Measurements from ENCODE around the gene IFIT1.
"Not testable (repeated sequence)": the region's sequence is repeated elsewhere in the genome, so short reads cannot be mapped to it uniquely, and the experiment has no call there.

Gene IFIT1

DNA sequence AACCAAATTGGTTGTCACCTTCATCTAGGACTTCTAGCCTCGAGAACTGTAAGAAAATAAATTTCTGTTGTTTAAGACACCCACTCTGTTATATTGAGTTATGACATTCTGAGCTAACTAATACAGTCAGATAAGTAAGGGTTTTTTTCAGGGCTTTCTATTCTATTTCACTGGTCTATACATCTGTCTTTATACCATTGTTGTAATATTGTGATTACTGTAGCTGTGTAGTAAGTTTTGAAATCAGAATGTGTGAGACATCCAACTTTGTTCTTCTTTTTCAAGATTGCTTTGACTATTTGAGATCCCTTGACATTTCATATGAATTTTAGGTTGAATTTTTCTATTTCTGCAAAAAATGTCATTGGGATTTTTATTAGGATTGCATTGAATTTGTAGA, 7.5 kb downstream of the IFIT1 start:
- H3K4me1 Mint-ChIP-seq: no peaks in the 10 kb centered on the region
- H3K9me3 Mint-ChIP-seq: peaks cover 20% of the 10 kb centered on the region
- no peaks in the 10 kb centered on the region for H3K27me3 Mint-ChIP-seq (ENCODE audit: low read depth)
- H3K4me3 Mint-ChIP-seq: no peak overlapping the region
- no peak overlapping the region for H3K27ac Mint-ChIP-seq
- TF ChIP-seq CTCF (IDR thresholded peaks at IDR 0.05; ENCODE audit: unreplicated experiment in 3 of 3): no peak
- peaks cover 38% of the 10 kb centered on the region for H3K36me3 Mint-ChIP-seq (ENCODE audit: low read depth)

DNA sequence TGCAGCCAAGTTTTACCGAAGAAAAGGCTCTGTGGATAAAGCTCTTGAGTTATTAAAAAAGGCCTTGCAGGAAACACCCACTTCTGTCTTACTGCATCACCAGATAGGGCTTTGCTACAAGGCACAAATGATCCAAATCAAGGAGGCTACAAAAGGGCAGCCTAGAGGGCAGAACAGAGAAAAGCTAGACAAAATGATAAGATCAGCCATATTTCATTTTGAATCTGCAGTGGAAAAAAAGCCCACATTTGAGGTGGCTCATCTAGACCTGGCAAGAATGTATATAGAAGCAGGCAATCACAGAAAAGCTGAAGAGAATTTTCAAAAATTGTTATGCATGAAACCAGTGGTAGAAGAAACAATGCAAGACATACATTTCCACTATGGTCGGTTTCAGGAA, 10.6 kb downstream of the IFIT1 start:
- H3K27me3 Mint-ChIP-seq (ENCODE audit: low read depth): no peaks in the 10 kb centered on the region
- no peak overlapping the region for H3K4me3 Mint-ChIP-seq
- peaks cover 56% of the 10 kb centered on the region for H3K36me3 Mint-ChIP-seq (ENCODE audit: low read depth)
- TF ChIP-seq CTCF (IDR thresholded peaks at IDR 0.05; ENCODE audit: unreplicated experiment in 3 of 3): no peak
- H3K4me1 Mint-ChIP-seq: no peaks in the 10 kb centered on the region
- H3K9me3 Mint-ChIP-seq: peaks cover 15% of the 10 kb centered on the region
- H3K27ac Mint-ChIP-seq: peak overlapping the region in 1 of 3 experiments; percentile 62

DNA sequence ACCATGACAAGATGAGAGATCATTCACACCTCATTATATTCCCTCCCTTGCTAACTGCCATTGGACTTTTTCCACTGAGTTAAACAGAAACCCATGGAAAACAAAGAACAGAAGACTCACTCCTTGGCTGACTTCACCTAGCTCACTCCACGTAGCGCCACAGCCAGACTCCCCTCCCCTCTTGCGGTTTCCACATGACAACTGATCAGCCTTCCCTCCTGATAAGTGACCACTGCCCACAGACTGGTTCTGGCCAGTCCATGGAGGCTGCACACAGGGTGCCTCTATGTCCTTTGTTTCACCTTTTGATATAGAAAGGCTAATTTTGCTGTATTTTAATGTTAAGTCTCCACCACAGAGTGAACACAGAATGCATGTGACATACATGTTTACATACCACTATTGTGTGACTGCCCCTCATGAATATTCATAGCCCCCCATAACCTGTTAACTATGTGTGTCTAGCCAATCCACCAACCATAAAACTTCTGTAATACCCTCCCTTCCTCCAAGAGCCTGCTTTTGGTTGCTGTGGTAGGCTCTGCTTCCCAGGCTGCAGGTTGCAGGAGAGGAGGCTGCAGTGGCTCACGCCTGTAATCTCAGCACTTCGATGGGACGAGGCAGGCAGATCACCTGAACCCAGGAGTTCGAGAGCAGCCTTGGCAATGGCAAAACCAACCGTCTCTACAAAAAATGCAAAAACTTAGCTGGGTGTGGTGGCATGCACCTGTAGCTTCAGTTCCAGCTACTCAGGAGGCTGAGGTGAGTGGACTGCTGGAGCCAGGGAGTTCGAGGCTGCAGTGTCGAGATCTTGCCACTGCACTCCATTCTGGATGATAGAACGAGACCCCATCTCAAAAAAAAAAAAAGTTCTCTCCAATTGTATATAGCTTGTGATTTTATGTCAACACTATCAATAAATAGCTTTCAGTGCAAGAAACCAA, 12.0 kb downstream of the IFIT1 start:
- no peaks in the 10 kb centered on the region for H3K4me1 Mint-ChIP-seq

DNA sequence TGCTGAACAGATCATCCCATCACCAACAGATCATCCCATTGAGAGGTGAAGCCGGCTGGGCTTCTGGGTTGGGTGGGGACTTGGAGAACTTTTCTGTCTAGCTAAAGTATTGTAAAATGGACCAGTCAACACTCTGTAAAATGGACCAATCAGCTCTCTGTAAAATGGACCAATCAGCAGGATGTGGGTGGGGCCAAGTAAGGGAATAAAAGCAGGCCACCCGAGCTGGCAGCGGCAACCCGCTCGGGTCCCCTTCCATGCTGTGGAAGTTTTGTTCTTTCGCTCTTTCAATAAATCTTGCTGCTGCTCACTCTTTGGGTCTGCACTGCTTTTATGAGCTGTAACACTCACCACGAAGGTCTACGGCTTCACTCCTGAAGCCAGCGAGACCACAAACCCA, 13.8 kb downstream of the IFIT1 start:
- not testable (repeated sequence) for H3K4me1 Mint-ChIP-seq; H3K4me3 Mint-ChIP-seq; H3K27me3 Mint-ChIP-seq (ENCODE audit: low read depth); H3K27ac Mint-ChIP-seq; H3K9me3 Mint-ChIP-seq
- H3K36me3 Mint-ChIP-seq (ENCODE audit: low read depth): peaks cover 57% of the 10 kb centered on the region

More for the DNA sequence above, 12.0 kb downstream of the IFIT1 start:
- peak overlapping the region; percentile 72 to 92 (median 72) for H3K27ac Mint-ChIP-seq
- TF ChIP-seq CTCF (IDR thresholded peaks at IDR 0.05; ENCODE audit: unreplicated experiment in 3 of 3): no peak
- H3K4me3 Mint-ChIP-seq: no peak overlapping the region
- no peaks in the 10 kb centered on the region for H3K27me3 Mint-ChIP-seq (ENCODE audit: low read depth)
- peaks cover 6% of the 10 kb centered on the region for H3K9me3 Mint-ChIP-seq
- H3K36me3 Mint-ChIP-seq (ENCODE audit: low read depth): peaks cover 63% of the 10 kb centered on the region

DNA sequence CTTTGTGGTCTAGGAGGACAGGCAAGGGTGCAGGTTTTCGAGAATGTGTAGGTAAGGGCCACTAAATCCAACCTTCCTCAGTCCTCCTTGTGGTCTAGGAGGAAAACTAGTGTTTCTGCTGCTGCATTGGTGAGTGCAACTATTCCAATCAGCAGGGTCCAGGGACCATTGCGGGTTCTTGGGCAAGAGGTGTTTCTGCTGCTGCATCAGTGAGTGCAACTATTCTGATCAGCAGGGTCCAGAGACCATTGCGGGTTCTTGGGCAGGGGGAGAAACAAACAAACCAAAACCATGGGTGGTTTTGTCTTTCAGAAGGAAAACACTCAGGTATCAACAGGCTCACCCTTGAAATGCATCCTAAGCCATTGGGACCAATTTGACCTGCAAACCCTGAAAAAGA, 15.4 kb downstream of the IFIT1 start:
- not testable (repeated sequence) for H3K27me3 Mint-ChIP-seq (ENCODE audit: low read depth); H3K27ac Mint-ChIP-seq; H3K4me1 Mint-ChIP-seq; H3K4me3 Mint-ChIP-seq; H3K9me3 Mint-ChIP-seq
- peaks cover 52% of the 10 kb centered on the region for H3K36me3 Mint-ChIP-seq (ENCODE audit: low read depth)

GRCh38 chr10:89409282-89409681, 16.9 kb downstream of the IFIT1 start:
- not testable (repeated sequence) for H3K27me3 Mint-ChIP-seq (ENCODE audit: low read depth); H3K4me3 Mint-ChIP-seq; H3K27ac Mint-ChIP-seq; H3K9me3 Mint-ChIP-seq; H3K4me1 Mint-ChIP-seq
- H3K36me3 Mint-ChIP-seq (ENCODE audit: low read depth): peaks cover 42% of the 10 kb centered on the region

- not testable (repeated sequence) for H3K9me3 Mint-ChIP-seq; H3K27me3 Mint-ChIP-seq (ENCODE audit: low read depth); H3K27ac Mint-ChIP-seq
- Mint-ChIP-seq H3K4me3 (peak overlapping the region; percentile 3 to 37 (median 28)), H3K36me3 (ENCODE audit: low read depth) (peaks cover 31% of the 10 kb centered on the region), H3K4me1 (peaks cover 14% of the 10 kb centered on the region)
Measured at GRCh38 chr10:89410551-89410950, 18.1 kb downstream of the IFIT1 start.

DNA sequence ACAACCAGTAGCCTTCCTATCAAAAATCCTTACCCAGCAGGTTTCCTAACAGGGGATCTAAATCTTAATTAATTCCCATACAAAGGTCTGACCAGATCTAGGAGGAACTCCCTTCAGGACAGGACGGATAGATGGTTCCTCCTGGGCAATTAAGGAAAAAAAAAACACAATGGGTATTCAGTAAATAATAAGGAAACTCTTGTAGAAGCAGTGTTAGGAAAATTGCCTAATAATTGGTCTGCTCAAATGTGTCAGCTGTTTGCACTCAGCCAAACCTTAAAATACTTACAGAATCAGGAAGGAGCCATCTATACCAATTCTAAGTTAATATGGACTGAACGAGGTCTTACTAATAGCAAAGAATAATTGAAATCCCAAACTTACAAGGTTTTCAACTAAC, 18.7 kb downstream of the IFIT1 start:
- H3K27ac Mint-ChIP-seq: peak overlapping the region in 1 of 3 experiments; percentile 39
- H3K4me3 Mint-ChIP-seq; H3K9me3 Mint-ChIP-seq; H3K27me3 Mint-ChIP-seq (ENCODE audit: low read depth): not testable (repeated sequence)
- H3K4me1 Mint-ChIP-seq: peaks cover 17% of the 10 kb centered on the region
- peaks cover 27% of the 10 kb centered on the region for H3K36me3 Mint-ChIP-seq (ENCODE audit: low read depth)

DNA sequence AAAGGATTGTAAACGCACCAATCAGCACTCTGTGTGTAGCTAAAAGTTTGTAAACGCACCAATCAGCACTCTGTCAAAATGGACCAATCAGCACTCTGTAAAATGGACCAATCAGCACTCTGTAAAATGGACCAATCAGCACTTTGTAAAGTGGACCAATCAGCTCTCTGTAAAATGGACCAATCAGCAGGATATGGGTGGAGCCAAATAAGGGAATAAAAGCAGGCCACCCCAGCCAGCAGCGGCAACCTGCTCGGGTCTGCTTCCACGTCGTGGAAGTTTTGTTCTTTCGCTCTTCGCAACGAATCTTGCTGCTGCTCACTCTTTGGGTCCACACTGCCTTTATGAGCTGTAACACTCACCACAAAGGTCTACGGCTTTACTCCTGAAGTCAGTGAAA, 19.9 kb downstream of the IFIT1 start:
- Mint-ChIP-seq H3K4me1 (peaks cover 20% of the 10 kb centered on the region), H3K4me3 (peak overlapping the region; percentile 48 to 60 (median 52)), H3K36me3 (ENCODE audit: low read depth) (peaks cover 20% of the 10 kb centered on the region)
- H3K9me3 Mint-ChIP-seq; H3K27me3 Mint-ChIP-seq (ENCODE audit: low read depth); H3K27ac Mint-ChIP-seq: not testable (repeated sequence)

All from nephron (organoid).